ENCODE results near the gene CFLAR. TPM values are rescaled to one million over a fixed set of nuclear protein-coding genes. Genes with fewer than 3 reads are reported as not detected.

Gene CFLAR
- total and polyA plus RNA-seq, 4 donors = 24.4 to 169 (median 45.5) TPM

DNA sequence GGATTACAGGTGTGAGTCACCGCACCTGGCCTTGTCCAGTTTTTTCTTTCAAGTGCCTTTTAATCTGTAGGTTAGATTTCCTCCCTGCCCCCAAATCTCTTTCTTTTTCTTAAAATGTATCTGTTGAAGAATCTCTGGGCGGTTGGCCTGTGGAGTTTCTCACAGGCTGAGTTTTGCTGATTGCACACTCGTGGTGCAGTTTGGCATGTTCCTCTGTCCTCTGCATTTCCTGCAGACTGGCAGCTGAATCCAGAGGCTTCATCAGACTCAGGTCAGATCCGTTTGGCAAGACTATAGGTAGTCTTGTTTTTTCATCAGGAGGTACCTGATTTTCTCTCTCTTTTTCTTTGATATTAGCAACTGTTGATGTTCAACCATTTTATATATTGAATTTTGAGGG is 72.5 kb downstream of the CFLAR start:
- Histone ChIP-seq H3K36me3 (ENCODE audit: control insufficient read depth in 4 of 4, insufficient read depth in 3 of 4, low read depth in 1 of 4, low read length in 3 of 4) (peaks cover 1 to 5% (median 3%) of the 10 kb centered on the region in 4 donors), H3K4me3 (ENCODE audit: low read depth in 1 of 3, low read length in 3 of 3) (no peak overlapping the region), H3K27ac (ENCODE audit: low read depth in 1 of 2, low read length in 2 of 2) (no peak overlapping the region), H3K9me3 (ENCODE audit: control insufficient read depth in 4 of 4, low read length in 3 of 4) (no peaks in the 10 kb centered on the region), H3K27me3 (ENCODE audit: control insufficient read depth in 4 of 4, insufficient read depth in 4 of 4, low read length in 3 of 4) (no peaks in the 10 kb centered on the region), H3K4me1 (ENCODE audit: control insufficient read depth in 4 of 4, insufficient read depth in 4 of 4, low read length in 3 of 4) (peaks cover 1 to 17% (median 12%) of the 10 kb centered on the region in 4 donors), H3K9ac (ENCODE audit: low read depth in 1 of 2, low read length in 2 of 2) (no peak overlapping the region)
- WGBS = 95% methylated on average over 4 of the region's 4 CpGs
- TF ChIP-seq, protein P1, sequence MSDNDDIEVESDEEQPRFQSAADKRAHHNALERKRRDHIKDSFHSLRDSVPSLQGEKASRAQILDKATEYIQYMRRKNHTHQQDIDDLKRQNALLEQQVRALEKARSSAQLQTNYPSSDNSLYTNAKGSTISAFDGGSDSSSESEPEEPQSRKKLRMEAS (IDR thresholded peaks at IDR 0.05) = no peak
- TF ChIP-seq YY1 (IDR thresholded peaks at IDR 0.05) = no peak
- TF ChIP-seq EGR1 (IDR thresholded peaks at IDR 0.05; ENCODE audit: low read depth in 2 of 2) = no peak
- TF ChIP-seq GABPA (IDR thresholded peaks at IDR 0.05 in 1 of 2, conservative IDR thresholded peaks at IDR 0.05 in 1 of 2) = no peak
- TF ChIP-seq, protein P2, sequence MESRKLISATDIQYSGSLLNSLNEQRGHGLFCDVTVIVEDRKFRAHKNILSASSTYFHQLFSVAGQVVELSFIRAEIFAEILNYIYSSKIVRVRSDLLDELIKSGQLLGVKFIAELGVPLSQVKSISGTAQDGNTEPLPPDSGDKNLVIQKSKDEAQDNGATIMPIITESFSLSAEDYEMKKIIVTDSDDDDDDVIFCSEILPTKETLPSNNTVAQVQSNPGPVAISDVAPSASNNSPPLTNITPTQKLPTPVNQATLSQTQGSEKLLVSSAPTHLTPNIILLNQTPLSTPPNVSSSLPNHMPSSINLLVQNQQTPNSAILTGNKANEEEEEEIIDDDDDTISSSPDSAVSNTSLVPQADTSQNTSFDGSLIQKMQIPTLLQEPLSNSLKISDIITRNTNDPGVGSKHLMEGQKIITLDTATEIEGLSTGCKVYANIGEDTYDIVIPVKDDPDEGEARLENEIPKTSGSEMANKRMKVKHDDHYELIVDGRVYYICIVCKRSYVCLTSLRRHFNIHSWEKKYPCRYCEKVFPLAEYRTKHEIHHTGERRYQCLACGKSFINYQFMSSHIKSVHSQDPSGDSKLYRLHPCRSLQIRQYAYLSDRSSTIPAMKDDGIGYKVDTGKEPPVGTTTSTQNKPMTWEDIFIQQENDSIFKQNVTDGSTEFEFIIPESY (IDR thresholded peaks at IDR 0.05) = no peak
- no peak for TF ChIP-seq FOXA2 (IDR thresholded peaks at IDR 0.05)
- no peak for TF ChIP-seq RXRA (IDR thresholded peaks at IDR 0.05)
- no peak for TF ChIP-seq NR2F2 (IDR thresholded peaks at IDR 0.05)
- TF ChIP-seq JUND (IDR thresholded peaks at IDR 0.05) = no peak
- TF ChIP-seq FOXA1 (IDR thresholded peaks at IDR 0.05) = no peak
- TF ChIP-seq, protein P3, sequence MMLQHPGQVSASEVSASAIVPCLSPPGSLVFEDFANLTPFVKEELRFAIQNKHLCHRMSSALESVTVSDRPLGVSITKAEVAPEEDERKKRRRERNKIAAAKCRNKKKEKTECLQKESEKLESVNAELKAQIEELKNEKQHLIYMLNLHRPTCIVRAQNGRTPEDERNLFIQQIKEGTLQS (IDR thresholded peaks at IDR 0.05) = no peak
- TF ChIP-seq HNF4A (conservative IDR thresholded peaks at IDR 0.05) = no peak
- TF ChIP-seq HNF4G (IDR thresholded peaks at IDR 0.05) = no peak
- no peak for TF ChIP-seq TAF1 (conservative IDR thresholded peaks at IDR 0.05)
- no peak for TF ChIP-seq RAD21 (IDR thresholded peaks at IDR 0.05)
- no peak for DNase-seq (ENCODE audit: low spot score)

DNA sequence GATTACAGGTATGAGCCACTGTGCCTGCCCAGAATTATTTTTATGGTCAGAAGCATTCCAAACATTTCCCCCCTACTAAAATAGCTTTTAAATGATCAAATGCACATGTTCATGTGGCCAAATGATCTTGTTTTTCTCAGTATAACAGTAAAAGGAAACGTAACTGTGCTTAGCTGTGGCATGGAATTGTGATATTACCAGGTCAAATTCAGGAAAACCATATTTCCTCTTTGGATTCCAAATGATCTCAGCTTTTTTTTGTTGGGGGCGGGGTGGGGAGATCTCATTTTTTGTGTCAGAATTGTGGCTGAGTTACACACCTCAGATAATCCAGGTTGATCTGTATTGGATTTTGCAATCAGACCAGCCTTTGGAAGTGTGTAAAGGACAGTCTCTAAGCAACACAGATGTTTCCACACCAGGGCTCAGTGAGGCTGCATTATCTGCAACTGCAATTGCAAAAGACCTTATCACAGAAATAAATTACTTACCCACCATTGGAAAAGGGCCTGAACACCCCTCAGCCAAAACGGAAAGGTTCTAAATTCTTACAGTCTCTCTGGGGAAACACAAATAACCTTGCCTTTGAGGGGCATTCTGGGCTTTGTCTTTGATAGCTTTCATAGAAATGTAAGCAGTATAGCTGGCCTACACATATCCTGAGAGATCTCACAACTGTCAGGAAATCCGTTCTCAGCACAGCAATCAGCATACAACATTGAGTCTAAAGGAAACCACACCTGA is 75.3 kb downstream of the CFLAR start:
- peak overlapping the region in 1 of 2 donors; percentile 33 for H3K9ac ChIP-seq (ENCODE audit: low read depth in 1 of 2, low read length in 2 of 2)
- DNase-seq (ENCODE audit: low spot score) = no peak

More for the DNA sequence above, 75.3 kb downstream of the CFLAR start:
- Histone ChIP-seq H3K36me3 (ENCODE audit: control insufficient read depth in 4 of 4, insufficient read depth in 3 of 4, low read depth in 1 of 4, low read length in 3 of 4) (peaks cover 2 to 12% (median 8%) of the 10 kb centered on the region in 4 donors), H3K9me3 (ENCODE audit: control insufficient read depth in 4 of 4, low read length in 3 of 4) (no peaks in the 10 kb centered on the region), H3K27me3 (ENCODE audit: control insufficient read depth in 4 of 4, insufficient read depth in 4 of 4, low read length in 3 of 4) (no peaks in the 10 kb centered on the region), H3K27ac (ENCODE audit: low read depth in 1 of 2, low read length in 2 of 2) (peak overlapping the region; percentile 59 to 73), H3K4me1 (ENCODE audit: control insufficient read depth in 4 of 4, insufficient read depth in 4 of 4, low read length in 3 of 4) (peaks cover 0 to 15% (median 12%) of the 10 kb centered on the region in 4 donors), H3K4me3 (ENCODE audit: low read depth in 1 of 3, low read length in 3 of 3) (no peak overlapping the region)
- TF ChIP-seq, protein P1 (IDR thresholded peaks at IDR 0.05) = peak; percentile 49
- TF ChIP-seq JUND (IDR thresholded peaks at IDR 0.05) (peak in 1 of 2 donors; percentile 42), HNF4G (IDR thresholded peaks at IDR 0.05) (peak; percentile 31), FOXA1 (IDR thresholded peaks at IDR 0.05) (no peak), EGR1 (IDR thresholded peaks at IDR 0.05; ENCODE audit: low read depth in 2 of 2) (peak in 1 of 2 donors; percentile 27), NR2F2 (IDR thresholded peaks at IDR 0.05) (no peak), YY1 (IDR thresholded peaks at IDR 0.05) (peak; percentile 45), SP1 (IDR thresholded peaks at IDR 0.05) (peak; percentile 58), RAD21 (IDR thresholded peaks at IDR 0.05) (peak; percentile 16 to 36), RXRA (IDR thresholded peaks at IDR 0.05) (peak; percentile 41 to 63), HNF4A (conservative IDR thresholded peaks at IDR 0.05) (peak; percentile 52 to 65)
- TF ChIP-seq, protein P4, sequence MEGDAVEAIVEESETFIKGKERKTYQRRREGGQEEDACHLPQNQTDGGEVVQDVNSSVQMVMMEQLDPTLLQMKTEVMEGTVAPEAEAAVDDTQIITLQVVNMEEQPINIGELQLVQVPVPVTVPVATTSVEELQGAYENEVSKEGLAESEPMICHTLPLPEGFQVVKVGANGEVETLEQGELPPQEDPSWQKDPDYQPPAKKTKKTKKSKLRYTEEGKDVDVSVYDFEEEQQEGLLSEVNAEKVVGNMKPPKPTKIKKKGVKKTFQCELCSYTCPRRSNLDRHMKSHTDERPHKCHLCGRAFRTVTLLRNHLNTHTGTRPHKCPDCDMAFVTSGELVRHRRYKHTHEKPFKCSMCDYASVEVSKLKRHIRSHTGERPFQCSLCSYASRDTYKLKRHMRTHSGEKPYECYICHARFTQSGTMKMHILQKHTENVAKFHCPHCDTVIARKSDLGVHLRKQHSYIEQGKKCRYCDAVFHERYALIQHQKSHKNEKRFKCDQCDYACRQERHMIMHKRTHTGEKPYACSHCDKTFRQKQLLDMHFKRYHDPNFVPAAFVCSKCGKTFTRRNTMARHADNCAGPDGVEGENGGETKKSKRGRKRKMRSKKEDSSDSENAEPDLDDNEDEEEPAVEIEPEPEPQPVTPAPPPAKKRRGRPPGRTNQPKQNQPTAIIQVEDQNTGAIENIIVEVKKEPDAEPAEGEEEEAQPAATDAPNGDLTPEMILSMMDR (IDR thresholded peaks at IDR 0.05; ENCODE audit: low read depth, low read length, missing input control) = no peak
- TF ChIP-seq, protein P2 (IDR thresholded peaks at IDR 0.05) = peak; percentile 41
- TF ChIP-seq, protein P3 (IDR thresholded peaks at IDR 0.05) = peak; percentile 54
- WGBS = 23% methylated on average over 4 of the region's 4 CpGs
